Measurements from ENCODE around the gene ZMIZ1. TPM values are rescaled to one million over a fixed set of nuclear protein-coding genes. Genes with fewer than 3 reads are reported as not detected.

The ZMIZ1 gene
- polyA plus RNA-seq, 3 donors: 3.3 to 64.6 (median 8.9) TPM

GRCh38 chr10:79239275-79239779 lies 170.6 kb downstream of the ZMIZ1 start:
- 40% methylated on average over 8 of the region's 10 CpGs for WGBS (ENCODE audit: insufficient coverage)
- Mint-ChIP-seq H3K9me3 (peaks cover 0 to 2% (median 0%) of the 10 kb centered on the region in 7 donors), H3K36me3 (peaks cover 54 to 63% of the 10 kb centered on the region in 2 donors), H3K4me3 (peak overlapping the region in 1 of 2 donors; percentile 57), H3K4me1 (peaks cover 71% of the 10 kb centered on the region), H3K27ac (peak overlapping the region; percentile 77 to 95 (median 85)), H3K27me3 (ENCODE audit: low read depth in 3 of 3) (peaks cover 0 to 2% (median 0%) of the 10 kb centered on the region in 3 donors)
- intact Hi-C loops (cut with micrococcal nuclease): loop anchor here (2.0 to 5.0 kb wide), 2 partner anchors 33 to 55 kb away; no protein-coding TSS in a partner anchor
- Histone ChIP-seq H3K27ac (ENCODE audit: low read depth in 1 of 2, low read length in 2 of 2) (peak overlapping the region; percentile 55 to 74), H2AFZ (ENCODE audit: insufficient read depth, low read depth, low read length, poor library complexity, severe bottlenecking) (no peak overlapping the region), H3K79me2 (ENCODE audit: insufficient read depth, low read length) (peaks cover 28% of the 10 kb centered on the region), H3K4me1 (ENCODE audit: control insufficient read depth in 1 of 2, insufficient read depth in 2 of 2, low read length in 2 of 2) (peaks cover 59 to 73% of the 10 kb centered on the region in 2 donors), H4K20me1 (ENCODE audit: insufficient read depth, low read length) (peaks cover 51% of the 10 kb centered on the region), H3K9me3 (replicated peaks in 1 of 2; ENCODE audit: control insufficient read depth in 1 of 2, insufficient read depth in 1 of 2, low read length in 2 of 2) (no peaks in the 10 kb centered on the region), H3K27me3 (ENCODE audit: control insufficient read depth in 2 of 2, insufficient read depth in 2 of 2, low read length in 2 of 2) (no peaks in the 10 kb centered on the region), H3K4me2 (replicated peaks; ENCODE audit: extremely low read depth, low read length, poor library complexity, severe bottlenecking) (no peak overlapping the region), H3K36me3 (replicated peaks in 1 of 2; ENCODE audit: control insufficient read depth in 1 of 2, insufficient read depth in 2 of 2, low read length in 2 of 2) (peaks cover 5 to 20% of the 10 kb centered on the region in 2 donors), H3K9ac (ENCODE audit: insufficient read depth, low read length, poor library complexity, severe bottlenecking) (peak overlapping the region; percentile 19), H3K4me3 (replicated peaks in 1 of 3; ENCODE audit: low read depth in 2 of 3, low read length in 3 of 3) (no peak overlapping the region)
- DNase-seq: peak; percentile 89 to 95 (median 91)
- TF ChIP-seq CTCF (IDR thresholded peaks at IDR 0.05): no peak

- Mint-ChIP-seq H3K27ac (peak overlapping the region; percentile 40 to 95 (median 73)), H3K4me3 (peak overlapping the region; percentile 46 to 49), H3K36me3 (peaks cover 54 to 63% of the 10 kb centered on the region in 2 donors), H3K4me1 (peaks cover 78% of the 10 kb centered on the region), H3K9me3 (peaks cover 0 to 2% (median 0%) of the 10 kb centered on the region in 7 donors), H3K27me3 (ENCODE audit: low read depth in 3 of 3) (peaks cover 0 to 2% (median 0%) of the 10 kb centered on the region in 3 donors)
- Histone ChIP-seq H4K20me1 (ENCODE audit: insufficient read depth, low read length) (peaks cover 51% of the 10 kb centered on the region), H2AFZ (ENCODE audit: insufficient read depth, low read depth, low read length, poor library complexity, severe bottlenecking) (no peak overlapping the region), H3K27me3 (ENCODE audit: control insufficient read depth in 2 of 2, insufficient read depth in 2 of 2, low read length in 2 of 2) (no peaks in the 10 kb centered on the region), H3K9ac (ENCODE audit: insufficient read depth, low read length, poor library complexity, severe bottlenecking) (peak overlapping the region; percentile 19), H3K27ac (ENCODE audit: low read depth in 1 of 2, low read length in 2 of 2) (no peak overlapping the region), H3K4me3 (replicated peaks in 1 of 3; ENCODE audit: low read depth in 2 of 3, low read length in 3 of 3) (no peak overlapping the region), H3K36me3 (replicated peaks in 1 of 2; ENCODE audit: control insufficient read depth in 1 of 2, insufficient read depth in 2 of 2, low read length in 2 of 2) (peaks cover 3 to 13% of the 10 kb centered on the region in 2 donors), H3K4me1 (ENCODE audit: control insufficient read depth in 1 of 2, insufficient read depth in 2 of 2, low read length in 2 of 2) (peaks cover 66 to 80% of the 10 kb centered on the region in 2 donors), H3K9me3 (replicated peaks in 1 of 2; ENCODE audit: control insufficient read depth in 1 of 2, insufficient read depth in 1 of 2, low read length in 2 of 2) (no peaks in the 10 kb centered on the region), H3K79me2 (ENCODE audit: insufficient read depth, low read length) (peaks cover 35% of the 10 kb centered on the region), H3K4me2 (replicated peaks; ENCODE audit: extremely low read depth, low read length, poor library complexity, severe bottlenecking) (no peak overlapping the region)
- intact Hi-C loops (cut with micrococcal nuclease): loop anchor here (2.0 to 10.0 kb wide), 7 partner anchors 27 to 265 kb away; partner anchors contain the start of gene ZCCHC24 (in 1 of the 2)
- DNase-seq: no peak
- 52% methylated on average over 18 of the region's 29 CpGs for WGBS (ENCODE audit: insufficient coverage)
- TF ChIP-seq CTCF (IDR thresholded peaks at IDR 0.05): no peak
Observed at GRCh38 chr10:79239924-79240581, 171.3 kb downstream of the ZMIZ1 start.
